ENCODE results near the gene MKNK1. TPM values are rescaled to one million over a fixed set of nuclear protein-coding genes. Genes with fewer than 3 reads are reported as not detected.

The MKNK1 gene
- total RNA-seq, 1 donor from 2014 or later, result 58.4 TPM

DNA sequence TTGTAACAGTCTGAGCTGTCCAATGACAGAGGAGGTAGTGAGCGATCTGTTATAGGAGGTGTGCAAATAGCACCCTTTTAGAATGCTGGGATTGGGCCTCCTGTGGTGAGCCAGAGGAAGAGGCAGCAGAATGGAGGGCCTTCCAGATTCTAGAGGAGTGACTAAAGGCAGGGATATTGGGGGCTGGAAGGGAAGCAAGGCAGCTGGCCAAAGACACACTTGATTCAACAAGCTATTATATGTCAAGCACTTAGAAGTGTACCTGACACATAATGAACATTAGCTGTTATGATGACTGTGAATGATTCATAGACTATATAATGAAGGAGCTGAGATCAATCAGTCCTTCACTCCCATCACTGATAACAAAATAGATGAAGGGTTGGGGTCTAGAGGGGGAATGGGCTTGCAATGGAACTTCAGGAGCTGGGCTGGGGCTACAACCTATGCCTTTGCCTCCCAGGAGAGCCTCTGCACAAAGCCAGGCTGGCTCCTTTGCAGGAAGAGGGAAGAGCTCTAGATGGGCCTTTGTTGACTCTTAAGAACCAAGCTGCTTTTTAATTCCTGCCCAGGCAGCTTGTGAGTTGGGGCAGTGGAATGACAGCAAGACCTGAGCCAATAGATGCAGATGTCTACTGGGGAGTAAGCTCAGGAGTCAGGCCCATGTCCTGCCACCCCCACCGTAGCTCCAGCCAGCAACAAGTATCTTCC, 2.3 kb upstream of the MKNK1 start:
- Mint-ChIP-seq H3K4me1 (ENCODE audit: low read depth, unreplicated experiment) (peaks cover 2% of the 10 kb centered on the region), H3K27ac (ENCODE audit: unreplicated experiment) (no peak overlapping the region), H3K4me3 (ENCODE audit: unreplicated experiment) (no peak overlapping the region), H3K9me3 (ENCODE audit: unreplicated experiment) (peaks cover 4% of the 10 kb centered on the region), H3K27me3 (ENCODE audit: unreplicated experiment) (peaks cover 8% of the 10 kb centered on the region), H3K36me3 (ENCODE audit: unreplicated experiment) (no peaks in the 10 kb centered on the region)
- DNase-seq, result no peak
- TF ChIP-seq, protein P1, sequence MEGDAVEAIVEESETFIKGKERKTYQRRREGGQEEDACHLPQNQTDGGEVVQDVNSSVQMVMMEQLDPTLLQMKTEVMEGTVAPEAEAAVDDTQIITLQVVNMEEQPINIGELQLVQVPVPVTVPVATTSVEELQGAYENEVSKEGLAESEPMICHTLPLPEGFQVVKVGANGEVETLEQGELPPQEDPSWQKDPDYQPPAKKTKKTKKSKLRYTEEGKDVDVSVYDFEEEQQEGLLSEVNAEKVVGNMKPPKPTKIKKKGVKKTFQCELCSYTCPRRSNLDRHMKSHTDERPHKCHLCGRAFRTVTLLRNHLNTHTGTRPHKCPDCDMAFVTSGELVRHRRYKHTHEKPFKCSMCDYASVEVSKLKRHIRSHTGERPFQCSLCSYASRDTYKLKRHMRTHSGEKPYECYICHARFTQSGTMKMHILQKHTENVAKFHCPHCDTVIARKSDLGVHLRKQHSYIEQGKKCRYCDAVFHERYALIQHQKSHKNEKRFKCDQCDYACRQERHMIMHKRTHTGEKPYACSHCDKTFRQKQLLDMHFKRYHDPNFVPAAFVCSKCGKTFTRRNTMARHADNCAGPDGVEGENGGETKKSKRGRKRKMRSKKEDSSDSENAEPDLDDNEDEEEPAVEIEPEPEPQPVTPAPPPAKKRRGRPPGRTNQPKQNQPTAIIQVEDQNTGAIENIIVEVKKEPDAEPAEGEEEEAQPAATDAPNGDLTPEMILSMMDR (IDR thresholded peaks at IDR 0.05; ENCODE audit: partially characterized antibody, unreplicated experiment), result no peak

DNA sequence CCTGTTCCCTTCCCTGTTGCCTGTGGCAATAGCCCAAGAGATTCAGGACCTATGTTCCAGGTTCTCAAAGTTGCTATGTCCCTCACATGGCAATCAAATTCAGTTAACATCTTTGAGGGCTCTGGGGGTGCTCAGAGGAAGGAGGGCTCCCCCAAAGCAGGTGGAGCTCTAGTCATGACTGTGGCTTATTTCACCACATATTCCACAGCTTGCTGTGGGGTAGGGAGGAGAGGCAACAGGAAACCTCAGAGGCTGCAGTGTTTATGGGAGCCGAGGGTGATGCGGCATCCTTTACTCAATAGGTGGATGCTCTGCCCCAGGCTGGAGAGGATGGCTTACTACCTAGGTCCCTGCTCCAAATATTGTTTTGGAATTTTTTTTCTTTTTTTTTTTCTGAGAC, 1.2 kb upstream of the MKNK1 start:
- H3K4me1 Mint-ChIP-seq (ENCODE audit: low read depth, unreplicated experiment), result peaks cover 2% of the 10 kb centered on the region
- peaks cover 4% of the 10 kb centered on the region for H3K9me3 Mint-ChIP-seq (ENCODE audit: unreplicated experiment)
- no peak overlapping the region for H3K27ac Mint-ChIP-seq (ENCODE audit: unreplicated experiment)
- DNase-seq, result no peak
- peak overlapping the region; percentile 92 for H3K4me3 Mint-ChIP-seq (ENCODE audit: unreplicated experiment)
- H3K36me3 Mint-ChIP-seq (ENCODE audit: unreplicated experiment), result no peaks in the 10 kb centered on the region
- H3K27me3 Mint-ChIP-seq (ENCODE audit: unreplicated experiment), result peaks cover 11% of the 10 kb centered on the region
- TF ChIP-seq, protein P1 (IDR thresholded peaks at IDR 0.05; ENCODE audit: partially characterized antibody, unreplicated experiment), result no peak

DNA sequence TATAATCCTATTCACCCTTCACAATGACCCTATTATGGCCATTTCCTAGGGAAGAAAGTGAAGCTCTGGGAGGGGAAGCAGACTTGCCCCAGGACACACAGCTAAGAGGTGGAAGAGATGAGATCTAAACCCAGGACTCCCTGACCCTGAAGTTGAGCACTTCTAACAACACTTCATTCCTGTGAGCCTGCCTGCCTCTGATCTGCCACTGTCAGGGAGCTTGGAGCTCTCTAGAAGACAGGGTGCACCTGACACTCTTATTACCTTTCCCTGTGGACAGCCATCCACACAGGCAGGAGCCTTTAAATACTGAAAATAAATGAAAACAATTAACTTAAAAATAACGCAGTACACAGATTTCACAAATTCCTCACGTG, 599 bp downstream of the MKNK1 start:
- Mint-ChIP-seq H3K27ac (ENCODE audit: unreplicated experiment) (no peak overlapping the region), H3K36me3 (ENCODE audit: unreplicated experiment) (no peaks in the 10 kb centered on the region), H3K4me3 (ENCODE audit: unreplicated experiment) (peak overlapping the region; percentile 92), H3K4me1 (ENCODE audit: low read depth, unreplicated experiment) (peaks cover 2% of the 10 kb centered on the region), H3K27me3 (ENCODE audit: unreplicated experiment) (peaks cover 9% of the 10 kb centered on the region), H3K9me3 (ENCODE audit: unreplicated experiment) (peaks cover 4% of the 10 kb centered on the region)
- no peak for DNase-seq
- TF ChIP-seq, protein P1 (IDR thresholded peaks at IDR 0.05; ENCODE audit: partially characterized antibody, unreplicated experiment), result no peak

DNA sequence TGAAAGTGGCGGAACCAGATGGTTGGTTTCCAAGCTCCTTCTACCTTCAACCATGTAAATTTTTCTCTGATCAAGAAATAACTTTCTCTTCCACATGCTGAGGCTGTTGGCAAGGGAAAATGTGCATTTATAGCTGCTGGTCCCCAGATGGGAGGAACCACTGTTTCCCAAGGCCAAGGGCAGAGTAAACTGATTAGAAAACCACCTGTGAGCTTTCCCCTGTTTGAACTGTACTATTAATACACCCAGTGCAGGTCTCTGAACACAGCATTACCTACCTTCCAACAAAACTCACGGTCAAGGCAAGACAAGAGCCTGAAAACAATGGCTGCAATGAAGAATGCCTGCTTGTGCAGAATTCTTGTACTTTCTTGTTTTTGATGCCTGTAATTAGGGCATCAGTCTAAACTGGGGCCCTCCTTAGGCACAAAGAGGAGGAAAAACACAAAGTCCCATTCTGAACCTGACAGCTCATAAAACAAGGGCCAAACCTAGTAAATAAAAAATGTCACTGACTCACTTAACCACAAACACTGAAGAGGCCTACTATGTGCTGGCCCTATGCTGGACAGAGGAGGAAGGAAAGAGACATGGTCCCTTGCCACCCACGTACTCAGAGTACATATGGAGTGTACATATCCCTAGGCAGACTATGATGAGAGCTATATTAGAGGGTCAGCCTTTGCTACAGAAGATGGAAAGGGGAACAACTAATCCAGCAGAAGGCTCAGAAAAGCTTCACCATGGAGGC, 2.6 kb downstream of the MKNK1 start:
- Mint-ChIP-seq H3K27ac (ENCODE audit: unreplicated experiment) (no peak overlapping the region), H3K36me3 (ENCODE audit: unreplicated experiment) (no peaks in the 10 kb centered on the region), H3K4me3 (ENCODE audit: unreplicated experiment) (peak overlapping the region; percentile 47), H3K27me3 (ENCODE audit: unreplicated experiment) (peaks cover 9% of the 10 kb centered on the region), H3K4me1 (ENCODE audit: low read depth, unreplicated experiment) (no peaks in the 10 kb centered on the region), H3K9me3 (ENCODE audit: unreplicated experiment) (peaks cover 2% of the 10 kb centered on the region)
- DNase-seq, result no peak
- TF ChIP-seq, protein P1 (IDR thresholded peaks at IDR 0.05; ENCODE audit: partially characterized antibody, unreplicated experiment), result no peak
